Measurements from ENCODE around the gene SLC19A2.

DNA sequence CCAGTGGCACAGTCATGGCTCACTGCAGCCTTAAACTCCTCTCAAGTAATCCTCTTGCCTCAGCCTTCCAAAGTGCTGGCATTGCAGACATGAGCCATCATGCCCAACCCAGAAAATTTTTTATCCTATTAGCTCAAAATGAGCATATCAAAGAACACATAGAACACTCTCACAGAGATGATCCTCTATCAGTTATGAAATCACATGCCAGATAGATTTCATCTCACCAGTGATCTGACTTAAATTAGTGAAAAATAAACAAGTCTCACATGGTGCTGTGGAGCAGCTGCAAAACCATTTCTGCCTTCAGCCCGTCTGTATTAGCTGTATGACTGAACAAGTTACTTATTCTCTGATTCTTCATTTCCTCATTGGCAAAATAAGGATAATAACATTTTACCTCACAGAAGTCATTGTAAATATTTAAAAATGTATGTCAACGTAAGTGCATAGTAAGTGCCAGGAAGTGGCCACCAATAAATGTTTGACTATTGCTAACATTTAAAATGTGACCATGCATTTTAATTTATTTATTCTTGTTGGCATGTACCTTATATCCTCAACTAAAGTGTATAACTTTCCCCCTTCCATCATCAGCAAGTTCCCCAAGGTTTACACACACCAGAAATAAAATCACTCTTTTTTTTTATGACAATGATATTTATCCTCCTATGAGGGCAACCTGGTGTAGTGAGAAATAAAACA, 29.0 kb upstream of the SLC19A2 start:
- TF ChIP-seq, protein P1, sequence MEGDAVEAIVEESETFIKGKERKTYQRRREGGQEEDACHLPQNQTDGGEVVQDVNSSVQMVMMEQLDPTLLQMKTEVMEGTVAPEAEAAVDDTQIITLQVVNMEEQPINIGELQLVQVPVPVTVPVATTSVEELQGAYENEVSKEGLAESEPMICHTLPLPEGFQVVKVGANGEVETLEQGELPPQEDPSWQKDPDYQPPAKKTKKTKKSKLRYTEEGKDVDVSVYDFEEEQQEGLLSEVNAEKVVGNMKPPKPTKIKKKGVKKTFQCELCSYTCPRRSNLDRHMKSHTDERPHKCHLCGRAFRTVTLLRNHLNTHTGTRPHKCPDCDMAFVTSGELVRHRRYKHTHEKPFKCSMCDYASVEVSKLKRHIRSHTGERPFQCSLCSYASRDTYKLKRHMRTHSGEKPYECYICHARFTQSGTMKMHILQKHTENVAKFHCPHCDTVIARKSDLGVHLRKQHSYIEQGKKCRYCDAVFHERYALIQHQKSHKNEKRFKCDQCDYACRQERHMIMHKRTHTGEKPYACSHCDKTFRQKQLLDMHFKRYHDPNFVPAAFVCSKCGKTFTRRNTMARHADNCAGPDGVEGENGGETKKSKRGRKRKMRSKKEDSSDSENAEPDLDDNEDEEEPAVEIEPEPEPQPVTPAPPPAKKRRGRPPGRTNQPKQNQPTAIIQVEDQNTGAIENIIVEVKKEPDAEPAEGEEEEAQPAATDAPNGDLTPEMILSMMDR (IDR thresholded peaks at IDR 0.05), result no peak
- TF ChIP-seq POLR2A (IDR thresholded peaks at IDR 0.05) (no peak), POLR2AphosphoS5 (IDR thresholded peaks at IDR 0.05) (no peak)

All from prostate gland (tissue), 2 donors.